ENCODE measurements around the gene MREG. TPM values are rescaled to one million over a fixed set of nuclear protein-coding genes. Genes with fewer than 3 reads are reported as not detected.

The MREG gene
- total RNA-seq, 1 donor from 2014 or later: 19.1 TPM

GRCh38 chr2:215949991-215950404 lies 63.4 kb downstream of the MREG start:
- Mint-ChIP-seq H3K4me3 (no peak overlapping the region), H3K27ac (no peak overlapping the region), H3K27me3 (ENCODE audit: insufficient read depth, low read depth) (peaks cover 2% of the 10 kb centered on the region), H3K36me3 (peaks cover 12% of the 10 kb centered on the region), H3K9me3 (no peaks in the 10 kb centered on the region), H3K4me1 (peaks cover 7% of the 10 kb centered on the region)
- H3K27me3 ChIP-seq: no peaks in the 10 kb centered on the region
- H3K4me3 ChIP-seq: no peak overlapping the region
- no peak for TF ChIP-seq EZH2phosphoT487 (IDR thresholded peaks at IDR 0.05)
- peak; percentile 60 for TF ChIP-seq CTCF (IDR thresholded peaks at IDR 0.05)
- no peaks in the 10 kb centered on the region for H3K36me3 ChIP-seq
- no peak overlapping the region for H3K9ac ChIP-seq
- H3F3A ChIP-seq (ENCODE audit: low read depth): no peaks in the 10 kb centered on the region
- H3K4me2 ChIP-seq: no peak overlapping the region
- no peaks in the 10 kb centered on the region for H3K79me2 ChIP-seq (ENCODE audit: low read depth)
- peak; percentile 51 for DNase-seq (ENCODE audit: low spot score)
- no peaks in the 10 kb centered on the region for H3K9me3 ChIP-seq (ENCODE audit: low read depth)
- H4K20me1 ChIP-seq (ENCODE audit: low read depth): no peaks in the 10 kb centered on the region
- H3K4me1 ChIP-seq: no peaks in the 10 kb centered on the region
- no peak overlapping the region for H2AFZ ChIP-seq (replicated peaks)
- H3K27ac ChIP-seq: no peak overlapping the region

GRCh38 chr2:215948051-215948450 lies 65.3 kb downstream of the MREG start:
- peaks cover 3% of the 10 kb centered on the region for H3K27me3 Mint-ChIP-seq (ENCODE audit: insufficient read depth, low read depth)
- Histone ChIP-seq H4K20me1 (ENCODE audit: low read depth) (no peaks in the 10 kb centered on the region), H3K9ac (no peak overlapping the region), H3K27ac (no peak overlapping the region), H3F3A (ENCODE audit: low read depth) (no peaks in the 10 kb centered on the region), H3K4me1 (no peaks in the 10 kb centered on the region), H3K4me3 (no peak overlapping the region), H3K27me3 (no peaks in the 10 kb centered on the region), H2AFZ (replicated peaks) (no peak overlapping the region), H3K9me3 (ENCODE audit: low read depth) (no peaks in the 10 kb centered on the region), H3K79me2 (ENCODE audit: low read depth) (no peaks in the 10 kb centered on the region), H3K4me2 (no peak overlapping the region), H3K36me3 (no peaks in the 10 kb centered on the region)
- peaks cover 21% of the 10 kb centered on the region for H3K36me3 Mint-ChIP-seq
- TF ChIP-seq EZH2phosphoT487 (IDR thresholded peaks at IDR 0.05) (no peak), CTCF (IDR thresholded peaks at IDR 0.05) (no peak), EZH2 (IDR thresholded peaks at IDR 0.05) (no peak)
- peaks cover 7% of the 10 kb centered on the region for H3K4me1 Mint-ChIP-seq
- no peaks in the 10 kb centered on the region for H3K9me3 Mint-ChIP-seq
- DNase-seq (ENCODE audit: low spot score): no peak
- H3K27ac Mint-ChIP-seq: no peak overlapping the region
- no peak overlapping the region for H3K4me3 Mint-ChIP-seq

GRCh38 chr2:215946586-215946985 lies 66.8 kb downstream of the MREG start:
- TF ChIP-seq EZH2phosphoT487 (IDR thresholded peaks at IDR 0.05) (no peak), CTCF (IDR thresholded peaks at IDR 0.05) (no peak), EZH2 (IDR thresholded peaks at IDR 0.05) (no peak)
- no peak overlapping the region for H3K4me3 ChIP-seq
- H4K20me1 ChIP-seq (ENCODE audit: low read depth): no peaks in the 10 kb centered on the region
- no peaks in the 10 kb centered on the region for H3K27me3 ChIP-seq
- no peaks in the 10 kb centered on the region for H3K9me3 ChIP-seq (ENCODE audit: low read depth)
- H3K4me1 ChIP-seq: no peaks in the 10 kb centered on the region
- H3K4me2 ChIP-seq: no peak overlapping the region
- no peak overlapping the region for H3K4me3 Mint-ChIP-seq
- H3F3A ChIP-seq (ENCODE audit: low read depth): no peaks in the 10 kb centered on the region
- H3K4me1 Mint-ChIP-seq: peaks cover under 1% of the 10 kb centered on the region
- DNase-seq (ENCODE audit: low spot score): no peak
- H3K9me3 Mint-ChIP-seq: no peaks in the 10 kb centered on the region
- H3K36me3 ChIP-seq: no peaks in the 10 kb centered on the region
- H3K9ac ChIP-seq: no peak overlapping the region
- H3K27ac Mint-ChIP-seq: no peak overlapping the region
- H3K36me3 Mint-ChIP-seq: peaks cover 21% of the 10 kb centered on the region
- no peak overlapping the region for H3K27ac ChIP-seq
- H3K27me3 Mint-ChIP-seq (ENCODE audit: insufficient read depth, low read depth): peaks cover 6% of the 10 kb centered on the region
- H3K79me2 ChIP-seq (ENCODE audit: low read depth): no peaks in the 10 kb centered on the region
- no peak overlapping the region for H2AFZ ChIP-seq (replicated peaks)

Measured in neural progenitor cell (in vitro differentiated cells).